HG03097 (cell line): ENCODE data around the gene ITGAX.
"Not testable (repeated sequence)": the region's sequence is repeated elsewhere in the genome, so short reads cannot be mapped to it uniquely, and the experiment has no call there.

ENCODE experiments used
- ATAC-seq: cut with Tn5 transposase; IDR thresholded peaks from one replicate; pipeline ENCODE4 v1.9.1; 2021; ENCODE audit not compliant: unreplicated experiment, low FRiP score

The ITGAX gene

GRCh38 chr16:31404353-31405064 lies 49.5 kb downstream of the ITGAX start:
- ATAC-seq: no peak

- ATAC-seq: no peak
Measured at GRCh38 chr16:31407406-31407805, 52.4 kb downstream of the ITGAX start.

- no peak for ATAC-seq
Measured at GRCh38 chr16:31409433-31409832, 54.5 kb downstream of the ITGAX start.

GRCh38 chr16:31410082-31410481 lies 55.1 kb downstream of the ITGAX start:
- ATAC-seq: no peak

GRCh38 chr16:31411024-31411844 lies 56.3 kb downstream of the ITGAX start:
- ATAC-seq: no peak

- no peak for ATAC-seq
Measured at GRCh38 chr16:31412750-31413149, 57.8 kb downstream of the ITGAX start.

- no peak for ATAC-seq
Measured at GRCh38 chr16:31413381-31413780, 58.4 kb downstream of the ITGAX start.

GRCh38 chr16:31413943-31414342 lies 59.0 kb downstream of the ITGAX start:
- no peak for ATAC-seq

GRCh38 chr16:31414706-31415105 lies 59.7 kb downstream of the ITGAX start:
- no peak for ATAC-seq

- ATAC-seq: no peak
Measured at GRCh38 chr16:31416371-31416770, 61.4 kb downstream of the ITGAX start.

- ATAC-seq: not testable (repeated sequence)
Measured at GRCh38 chr16:31417036-31417435, 62.1 kb downstream of the ITGAX start.

GRCh38 chr16:31417916-31418315 lies 62.9 kb downstream of the ITGAX start:
- ATAC-seq: no peak

GRCh38 chr16:31420037-31420436 lies 65.1 kb downstream of the ITGAX start:
- no peak for ATAC-seq

- ATAC-seq: no peak
Measured at GRCh38 chr16:31421587-31421986, 66.6 kb downstream of the ITGAX start.

GRCh38 chr16:31423241-31423640 lies 68.3 kb downstream of the ITGAX start:
- ATAC-seq: no peak

- ATAC-seq: no peak
Measured at GRCh38 chr16:31423801-31424200, 68.8 kb downstream of the ITGAX start.

- no peak for ATAC-seq
Measured at GRCh38 chr16:31427441-31428278, 72.7 kb downstream of the ITGAX start.

- no peak for ATAC-seq
Measured at GRCh38 chr16:31428279-31428597, 73.3 kb downstream of the ITGAX start, which contains the start of gene COX6A2. Gene COX6A2 (minus strand): TSS chr16:31428360. CDS start chr16:31428325, 35 bp downstream.

GRCh38 chr16:31428638-31429247 lies 73.8 kb downstream of the ITGAX start:
- ATAC-seq: no peak

GRCh38 chr16:31429314-31429713 lies 74.3 kb downstream of the ITGAX start:
- ATAC-seq: no peak

GRCh38 chr16:31429796-31430195 lies 74.8 kb downstream of the ITGAX start:
- no peak for ATAC-seq
